HG02588 (cell line): ENCODE measurements around the gene NELFB.
"Not testable (repeated sequence)": the region's sequence is repeated elsewhere in the genome, so short reads cannot be mapped to it uniquely, and the experiment has no call there.

Source experiments
- ATAC-seq: cut with Tn5 transposase; IDR thresholded peaks from one replicate; pipeline ENCODE4 v1.9.1; 2021; ENCODE audit warnings: mild to moderate bottlenecking, moderate library complexity; ENCODE audit not compliant: unreplicated experiment

NELFB gene

DNA sequence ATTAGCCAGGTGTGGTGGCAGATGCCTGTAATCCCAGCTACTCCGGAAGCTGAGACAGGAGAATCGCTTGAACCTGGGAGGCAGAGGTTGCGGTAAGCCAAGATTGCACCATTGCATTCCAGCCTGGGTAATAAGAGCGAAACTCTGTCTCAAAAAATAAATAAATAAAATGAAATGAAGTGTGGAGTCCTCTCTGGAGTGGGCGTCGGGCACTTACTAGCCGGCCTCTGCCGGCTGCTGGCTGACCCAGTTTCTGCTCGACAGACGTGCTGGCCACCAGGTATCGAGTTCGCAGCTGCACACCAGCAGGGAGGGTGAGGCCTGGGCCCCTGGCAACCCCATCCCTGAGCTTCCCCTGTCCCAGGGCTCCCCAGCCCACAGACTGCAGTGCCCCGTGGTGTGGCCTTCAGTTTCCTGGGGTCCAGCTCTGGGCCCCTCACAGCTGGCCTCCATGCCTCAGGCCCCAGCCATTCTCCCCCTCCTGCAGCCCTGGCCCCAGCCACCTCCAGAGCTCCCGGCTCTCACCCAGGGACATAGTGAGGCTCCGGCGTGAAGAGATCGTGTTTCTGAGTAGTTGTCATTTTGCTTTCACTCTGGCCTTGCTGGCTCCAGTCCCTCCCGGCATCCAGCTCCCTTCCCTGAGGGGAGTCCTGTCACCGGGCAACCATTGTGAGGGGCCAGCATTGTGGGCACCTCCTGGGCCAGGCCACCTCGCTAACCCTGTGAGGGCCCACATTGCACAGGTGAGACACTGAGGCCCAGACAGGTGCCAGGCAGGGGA is 7.8 kb upstream of the NELFB start:
- ATAC-seq, result no peak

DNA sequence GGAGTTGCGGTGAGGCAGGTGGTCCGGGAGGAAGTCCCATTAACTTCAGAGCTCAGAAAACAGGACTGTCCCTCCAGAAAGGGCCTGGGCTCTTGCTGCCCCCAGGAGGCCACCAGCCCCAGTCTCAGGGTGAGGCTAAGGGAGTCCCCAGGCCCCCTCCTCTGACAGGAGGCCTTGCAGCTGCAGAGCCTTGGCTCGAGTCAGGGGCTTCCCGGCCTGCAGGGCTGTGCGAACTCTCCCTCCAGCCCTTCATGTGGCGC is 7.3 kb upstream of the NELFB start:
- no peak for ATAC-seq

DNA sequence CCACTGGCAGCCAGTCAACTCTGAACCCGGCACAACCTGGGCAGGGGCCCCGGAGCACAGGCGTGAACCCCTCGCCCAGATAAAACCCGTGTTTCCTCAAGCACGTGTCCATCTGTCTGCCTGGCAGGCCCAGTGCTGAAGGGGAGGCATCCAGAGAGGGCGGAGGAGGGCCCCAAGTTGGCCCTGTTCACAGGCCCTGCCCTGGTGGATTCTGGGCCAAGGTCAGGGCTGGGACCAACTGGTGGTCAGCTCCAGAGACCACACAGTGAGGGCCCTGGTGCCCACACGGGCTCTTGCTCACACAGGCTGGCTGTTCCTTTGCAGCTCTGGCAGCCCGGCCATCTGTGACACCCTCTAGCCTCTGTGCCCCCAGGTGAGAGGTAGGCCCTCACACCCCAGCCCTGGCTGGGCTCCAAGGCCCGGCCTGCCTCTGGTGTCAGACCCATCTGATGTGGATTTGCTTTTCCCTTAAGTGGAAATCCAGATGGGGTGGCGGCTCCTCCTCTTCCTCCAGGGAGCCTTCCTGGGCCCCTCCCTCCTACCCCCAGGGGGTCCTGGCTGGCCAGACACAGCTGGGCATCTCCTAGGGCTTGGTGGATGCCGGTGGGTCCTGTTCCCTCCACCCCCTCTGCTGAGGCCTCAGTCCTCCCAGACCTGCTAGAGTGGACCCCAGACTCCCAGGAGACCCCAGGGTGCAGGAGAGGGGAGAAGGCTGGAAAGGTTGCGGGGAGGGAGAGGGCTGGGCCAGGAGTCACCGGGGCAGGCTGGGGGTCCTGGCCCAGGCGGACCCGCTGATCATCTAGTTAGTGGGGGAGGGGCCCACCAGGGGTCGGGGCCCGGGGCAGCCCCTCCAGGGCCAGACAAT is 4.6 kb upstream of the NELFB start:
- no peak for ATAC-seq

DNA sequence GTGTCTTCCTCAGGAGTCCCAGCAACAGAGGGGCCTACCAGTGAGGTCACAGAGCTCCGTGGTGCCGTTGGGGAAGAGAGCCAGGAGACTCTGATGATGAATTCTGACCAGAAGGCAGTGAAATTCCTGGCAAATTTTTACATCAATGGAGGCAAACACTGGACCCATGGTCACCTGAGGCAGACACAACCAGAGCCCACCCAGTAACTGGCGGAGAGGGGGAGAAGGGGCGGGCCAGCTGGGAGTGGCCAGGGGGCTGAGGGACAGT is 4.0 kb upstream of the NELFB start, which contains the start of gene STPG3:
Gene STPG3, plus strand, starts transcription at position 93 of the 268 bp plus-strand sequence. Its CDS starts 1 bp downstream, at position 94.
- ATAC-seq, result no peak

DNA sequence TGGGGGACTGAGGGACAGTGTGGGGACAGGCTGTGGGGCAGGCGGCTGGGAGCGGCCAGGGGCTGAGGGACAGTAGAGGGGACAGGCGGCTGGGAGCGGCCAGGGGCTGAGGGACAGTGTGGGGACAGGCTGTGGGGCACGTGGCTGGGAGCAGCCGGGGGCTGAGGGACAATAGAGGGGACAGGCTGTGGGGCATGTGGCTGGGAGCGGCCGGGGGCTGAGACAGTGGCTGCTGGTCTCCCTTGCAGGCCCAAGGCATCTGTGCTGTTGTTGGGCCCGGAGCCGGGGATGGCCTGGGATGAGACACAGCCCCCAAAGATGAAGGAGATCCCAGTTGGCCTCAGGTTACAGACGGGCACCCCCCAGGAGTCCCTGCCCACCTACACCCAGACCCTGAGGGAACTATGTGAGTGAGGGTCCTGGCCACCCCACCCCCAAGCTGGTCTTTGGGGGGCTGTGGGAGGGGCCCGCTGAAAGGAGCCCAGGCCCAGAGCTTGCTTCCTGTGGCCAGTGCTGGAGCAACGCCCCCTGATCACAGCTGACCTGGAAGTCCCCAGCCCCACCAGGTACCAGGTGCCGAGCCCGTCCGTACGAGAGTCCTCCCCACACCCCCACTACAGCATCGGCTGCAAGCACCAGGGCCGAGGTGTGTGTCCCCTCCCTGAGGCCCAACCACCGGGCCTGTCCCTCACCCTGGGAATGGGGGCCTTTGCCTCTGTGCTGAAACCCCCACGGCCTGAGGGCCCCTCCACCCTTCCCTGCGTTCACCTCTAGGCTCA is 3.4 kb upstream of the NELFB start:
- no peak for ATAC-seq

DNA sequence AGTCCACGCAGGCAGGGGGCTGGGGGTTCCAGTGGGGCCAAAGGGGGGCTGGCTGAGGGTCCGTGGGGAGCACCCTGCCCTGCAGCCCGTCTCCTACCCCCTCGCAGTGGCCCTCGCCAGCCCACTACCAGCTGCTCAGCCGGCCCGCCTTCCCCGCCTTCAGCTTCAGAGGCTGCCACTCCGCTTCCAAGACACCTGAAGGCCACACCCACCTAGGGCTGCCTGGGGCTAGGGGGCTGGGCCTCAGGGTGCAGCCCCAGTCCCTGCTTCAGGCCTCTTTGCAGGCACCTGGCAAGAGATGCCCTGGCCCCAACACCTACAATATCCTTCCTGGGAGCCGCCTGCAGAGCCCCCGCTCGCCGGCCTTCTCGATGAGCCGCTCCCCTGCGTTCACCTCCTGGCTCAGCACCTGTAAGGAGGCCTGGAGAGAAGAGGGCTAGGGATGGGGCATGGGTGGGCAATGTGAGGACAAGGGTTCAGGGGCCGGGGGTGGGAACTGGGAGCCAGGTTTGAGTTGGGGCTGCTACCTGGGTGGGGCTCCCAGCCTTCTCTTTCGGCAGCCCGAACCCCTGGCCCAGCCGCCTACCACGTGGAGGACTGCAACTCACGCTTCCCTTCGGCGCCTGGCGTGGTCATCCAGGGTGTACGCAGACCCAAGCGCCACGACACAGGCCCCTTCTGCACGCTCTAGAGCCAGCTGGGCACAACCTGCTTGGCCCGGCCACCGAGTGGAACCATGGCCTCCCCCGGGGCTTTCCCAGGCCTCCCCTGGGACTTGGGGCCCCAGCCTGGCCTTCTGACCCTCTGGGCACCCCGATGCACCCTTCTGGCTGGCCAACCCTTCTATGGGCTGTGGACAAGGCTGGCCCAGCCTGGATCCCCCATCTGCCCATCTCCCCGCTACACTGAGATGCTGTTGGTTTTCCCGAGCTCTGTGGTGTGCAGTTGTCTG is 2.3 kb upstream of the NELFB start:
- no peak for ATAC-seq

DNA sequence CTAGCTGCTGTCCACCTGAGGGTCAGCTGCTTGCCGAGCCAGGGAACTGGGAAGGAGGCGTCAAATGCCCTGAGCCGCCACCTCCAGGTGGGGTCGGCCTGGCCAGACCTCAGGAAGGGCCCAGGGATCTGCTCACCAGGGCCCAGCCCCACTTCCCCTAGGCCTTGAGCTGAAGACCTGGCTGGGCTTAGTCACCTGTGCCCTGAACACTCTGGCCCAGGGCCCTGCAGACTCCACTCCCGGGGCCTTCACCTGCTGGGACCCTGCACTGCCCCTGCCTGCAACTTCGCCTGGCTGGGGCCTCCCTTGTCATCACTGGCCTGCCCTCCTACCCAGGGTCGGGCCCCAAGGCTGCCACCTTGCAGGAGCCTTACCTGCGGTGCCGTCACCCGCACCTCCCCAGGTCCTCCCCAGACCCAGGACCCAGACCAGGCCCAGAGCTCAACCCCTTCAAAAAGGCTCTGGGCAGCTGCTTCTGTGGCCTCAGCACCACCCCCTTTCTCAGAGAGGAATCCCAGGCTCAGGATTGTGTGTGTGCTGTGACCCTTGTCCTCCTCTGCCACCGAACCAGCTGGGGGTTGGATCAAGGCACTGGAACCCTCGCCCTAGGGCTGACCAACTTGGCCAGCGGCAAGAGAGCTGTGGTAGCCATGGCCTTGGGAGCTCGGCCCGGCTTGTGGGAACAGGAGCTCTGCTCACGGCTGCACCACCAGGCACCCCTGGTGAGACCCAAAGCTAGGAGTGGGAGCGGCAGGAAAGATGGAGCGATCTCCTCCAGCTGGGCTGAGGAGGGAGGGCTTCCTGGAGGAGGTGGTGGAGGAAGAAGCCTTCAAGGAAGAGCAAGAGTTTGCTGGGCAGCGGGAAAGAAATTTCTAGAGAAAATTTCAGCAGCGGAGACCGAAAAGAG is 1.2 kb upstream of the NELFB start:
- no peak for ATAC-seq

DNA sequence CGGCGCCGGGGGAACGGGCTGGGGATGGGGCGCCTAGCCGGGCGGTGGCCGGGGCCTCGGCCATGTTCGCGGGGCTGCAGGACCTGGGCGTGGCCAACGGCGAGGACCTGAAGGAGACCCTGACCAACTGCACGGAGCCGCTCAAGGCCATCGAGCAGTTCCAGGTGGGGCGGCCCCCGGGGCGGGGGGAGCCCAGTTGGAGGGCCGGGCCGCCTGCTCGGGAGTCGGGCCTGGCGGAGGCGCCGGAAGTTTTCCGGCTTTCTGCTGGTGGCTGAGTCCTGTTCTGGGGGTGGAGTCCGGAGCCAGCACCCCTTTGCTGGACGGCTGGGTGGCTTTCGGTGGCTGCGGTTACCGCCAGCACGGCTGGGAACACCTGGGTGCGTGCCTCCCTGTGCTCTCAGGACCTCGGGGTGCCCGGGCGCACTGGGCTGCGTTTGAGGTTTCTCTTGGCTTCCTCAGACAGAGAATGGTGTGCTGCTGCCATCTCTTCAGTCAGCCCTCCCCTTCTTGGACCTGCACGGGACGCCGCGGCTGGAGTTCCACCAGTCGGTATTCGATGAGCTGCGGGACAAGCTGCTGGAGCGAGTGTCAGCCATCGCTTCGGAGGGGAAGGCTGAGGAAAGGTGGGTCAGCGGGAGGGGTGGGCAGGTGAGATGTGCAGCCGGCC is 454 bp downstream of the NELFB start:
- ATAC-seq, result peak; percentile 24

DNA sequence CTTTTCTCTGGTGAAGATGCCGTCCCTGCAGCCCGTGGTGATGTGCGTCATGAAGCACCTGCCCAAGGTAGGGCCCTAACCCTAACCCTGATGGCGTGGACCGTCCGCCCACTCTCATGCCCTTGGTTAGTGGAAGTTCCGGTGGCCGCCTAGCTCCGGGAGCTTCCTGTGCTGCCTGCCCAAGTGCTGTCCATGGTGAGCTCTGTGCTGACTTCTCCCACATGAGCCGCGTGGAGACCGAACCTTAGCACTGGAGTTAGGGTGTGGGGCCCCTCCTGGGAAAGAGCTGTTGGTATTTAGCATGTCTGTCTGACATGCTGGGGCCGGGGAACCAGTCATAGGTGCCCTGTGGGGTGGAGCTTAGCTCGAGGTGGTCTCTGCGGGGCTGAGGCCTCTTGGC is 1.2 kb downstream of the NELFB start:
- no peak for ATAC-seq

DNA sequence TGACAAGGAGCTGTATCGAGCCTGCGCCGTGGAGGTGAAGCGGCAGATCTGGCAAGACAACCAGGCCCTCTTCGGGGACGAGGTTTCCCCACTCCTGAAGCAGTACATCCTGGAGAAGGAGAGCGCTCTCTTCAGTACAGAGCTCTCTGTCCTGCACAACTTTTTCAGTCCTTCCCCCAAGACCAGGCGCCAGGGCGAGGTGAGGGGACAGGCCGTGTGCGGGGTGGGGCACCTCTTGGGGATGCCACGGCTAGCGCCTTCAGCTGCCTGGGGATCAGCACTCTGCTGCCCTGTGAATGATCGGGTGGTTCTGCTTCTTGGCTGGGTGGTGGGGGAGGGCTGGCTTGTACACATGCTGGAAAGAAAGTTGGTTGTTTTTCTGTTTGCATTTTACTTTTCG is 1.7 kb downstream of the NELFB start:
- no peak for ATAC-seq

DNA sequence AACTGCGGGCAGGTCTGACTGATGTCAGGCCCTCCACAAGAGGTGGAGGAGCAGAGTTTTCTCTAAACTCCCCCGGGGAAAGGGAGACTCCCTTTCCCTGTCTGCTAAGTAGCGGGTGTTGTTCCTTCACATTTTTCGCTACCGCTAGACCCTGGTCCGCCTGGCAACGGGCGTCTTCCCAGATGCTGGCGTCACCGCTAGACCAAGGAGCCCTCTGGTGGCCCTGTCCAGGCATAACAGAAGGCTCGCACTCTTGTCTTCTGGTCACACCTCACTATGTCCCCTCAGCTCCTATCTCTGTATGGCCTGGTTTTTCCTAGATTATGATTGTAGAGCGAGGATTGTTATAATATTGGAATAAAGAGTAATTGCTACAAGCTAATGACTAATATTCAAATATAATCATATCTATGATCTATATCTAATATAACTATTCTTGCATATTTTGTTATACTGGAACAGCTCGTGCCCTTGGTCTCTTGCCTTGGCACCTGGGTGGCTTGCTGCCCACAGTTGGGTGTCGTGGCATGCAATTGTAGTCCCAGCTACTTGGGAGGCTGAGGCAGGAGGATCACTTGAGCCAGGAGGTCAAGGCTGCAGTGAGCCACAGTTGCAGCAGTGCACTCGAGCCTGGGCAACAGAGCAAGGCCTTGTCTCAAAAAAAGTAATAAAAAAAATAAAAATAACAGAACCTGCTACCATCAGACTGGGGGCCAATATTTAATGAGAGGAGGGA is 7.2 kb downstream of the NELFB start:
- not testable (repeated sequence) for ATAC-seq

DNA sequence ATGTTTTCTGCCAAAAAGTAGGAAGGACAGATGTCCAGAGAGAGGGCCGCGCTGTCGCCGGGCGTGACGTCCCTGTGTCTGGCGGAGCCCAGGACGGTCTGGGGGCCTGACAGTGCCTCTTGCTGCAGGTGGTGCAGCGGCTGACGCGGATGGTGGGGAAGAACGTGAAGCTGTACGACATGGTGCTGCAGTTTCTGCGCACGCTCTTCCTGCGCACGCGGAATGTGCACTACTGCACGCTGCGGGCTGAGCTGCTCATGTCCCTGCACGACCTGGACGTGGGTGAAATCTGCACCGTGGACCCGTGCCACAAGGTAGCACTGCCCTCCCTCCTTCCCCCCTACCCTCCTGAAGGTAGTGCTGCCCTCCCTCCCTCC is 7.8 kb downstream of the NELFB start:
- ATAC-seq, result no peak

DNA sequence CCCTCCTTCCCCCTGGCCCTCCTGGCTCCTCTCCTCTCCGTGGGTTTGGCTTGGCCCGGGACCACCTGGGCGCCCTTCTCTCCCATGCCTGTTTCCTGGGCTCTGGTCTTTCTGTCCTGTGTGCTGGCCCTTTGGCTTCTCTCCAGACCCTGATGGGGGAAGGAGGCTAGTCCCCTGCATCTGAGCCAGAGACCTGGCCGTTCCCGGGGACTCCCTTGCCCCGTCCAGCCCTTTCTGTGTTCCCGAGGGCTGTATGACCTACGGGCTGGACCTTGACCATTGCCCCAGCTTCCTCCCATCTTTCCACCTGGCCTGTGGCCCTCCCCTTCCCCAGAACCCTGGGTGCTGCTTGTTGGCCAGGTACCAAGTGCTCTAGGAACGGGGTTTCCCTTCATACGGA is 8.4 kb downstream of the NELFB start:
- no peak for ATAC-seq

DNA sequence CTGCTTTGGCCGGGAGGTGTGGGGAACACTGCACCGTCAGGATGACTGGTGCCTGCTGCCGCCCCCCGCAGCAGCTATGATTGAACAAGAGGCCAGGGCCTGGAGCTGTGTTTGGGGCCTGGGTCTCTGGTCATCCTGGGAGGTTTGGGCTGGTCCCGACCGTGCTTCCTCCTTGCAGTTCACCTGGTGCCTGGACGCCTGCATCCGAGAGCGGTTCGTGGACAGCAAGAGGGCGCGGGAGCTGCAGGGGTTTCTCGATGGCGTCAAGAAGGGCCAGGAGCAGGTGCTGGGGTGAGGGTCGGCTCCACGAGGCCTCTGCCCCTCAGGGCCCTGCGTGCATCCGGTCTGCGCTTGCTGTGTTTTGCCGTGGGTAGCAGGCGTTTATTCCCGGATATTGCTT is 8.9 kb downstream of the NELFB start:
- no peak for ATAC-seq

DNA sequence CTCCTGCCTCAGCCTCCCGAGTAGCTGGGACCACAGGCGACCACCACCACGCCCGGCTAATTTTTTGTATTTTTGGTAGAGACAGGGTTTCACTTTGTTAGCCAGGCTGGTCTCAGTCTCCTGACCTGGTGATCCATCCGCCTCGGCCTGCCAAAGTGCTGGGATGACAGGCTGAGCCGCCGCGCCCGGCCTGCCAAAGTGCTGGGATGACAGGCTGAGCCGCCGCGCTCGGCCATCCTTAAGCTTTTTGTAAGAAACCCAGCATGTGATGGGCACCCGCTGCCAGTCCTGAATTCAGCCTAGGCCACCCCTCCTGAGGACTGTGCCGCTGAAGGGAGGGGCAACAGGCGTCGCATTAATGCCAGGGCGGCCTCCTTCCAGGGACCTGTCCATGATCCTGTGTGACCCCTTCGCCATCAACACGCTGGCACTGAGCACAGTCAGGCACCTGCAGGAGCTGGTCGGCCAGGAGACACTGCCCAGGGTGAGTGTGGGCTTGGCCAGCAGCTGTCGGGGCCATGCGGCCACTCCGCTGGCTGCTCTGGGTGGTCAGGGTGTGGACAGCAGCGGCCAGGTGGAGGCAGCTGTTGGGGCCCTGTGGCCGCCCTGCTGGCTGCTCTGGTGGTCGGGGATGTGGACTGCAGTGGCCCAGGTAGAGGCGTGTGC is 10.5 kb downstream of the NELFB start:
- no peak for ATAC-seq

DNA sequence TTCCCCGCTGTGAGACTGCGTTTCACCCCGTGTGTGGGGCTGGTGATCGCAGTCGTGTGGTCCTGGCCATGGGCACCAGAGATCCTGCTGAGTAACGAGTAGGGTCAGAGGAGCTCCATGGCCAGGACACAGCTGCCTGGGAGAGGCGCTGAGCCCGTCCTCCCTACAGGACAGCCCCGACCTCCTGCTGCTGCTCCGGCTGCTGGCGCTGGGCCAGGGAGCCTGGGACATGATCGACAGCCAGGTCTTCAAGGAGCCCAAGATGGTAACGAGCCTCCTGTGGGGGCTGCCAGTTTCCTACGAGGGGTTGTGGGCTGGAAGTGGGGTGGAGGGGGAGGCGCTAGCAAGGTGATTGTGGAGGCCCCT is 11.0 kb downstream of the NELFB start:
- ATAC-seq, result no peak

DNA sequence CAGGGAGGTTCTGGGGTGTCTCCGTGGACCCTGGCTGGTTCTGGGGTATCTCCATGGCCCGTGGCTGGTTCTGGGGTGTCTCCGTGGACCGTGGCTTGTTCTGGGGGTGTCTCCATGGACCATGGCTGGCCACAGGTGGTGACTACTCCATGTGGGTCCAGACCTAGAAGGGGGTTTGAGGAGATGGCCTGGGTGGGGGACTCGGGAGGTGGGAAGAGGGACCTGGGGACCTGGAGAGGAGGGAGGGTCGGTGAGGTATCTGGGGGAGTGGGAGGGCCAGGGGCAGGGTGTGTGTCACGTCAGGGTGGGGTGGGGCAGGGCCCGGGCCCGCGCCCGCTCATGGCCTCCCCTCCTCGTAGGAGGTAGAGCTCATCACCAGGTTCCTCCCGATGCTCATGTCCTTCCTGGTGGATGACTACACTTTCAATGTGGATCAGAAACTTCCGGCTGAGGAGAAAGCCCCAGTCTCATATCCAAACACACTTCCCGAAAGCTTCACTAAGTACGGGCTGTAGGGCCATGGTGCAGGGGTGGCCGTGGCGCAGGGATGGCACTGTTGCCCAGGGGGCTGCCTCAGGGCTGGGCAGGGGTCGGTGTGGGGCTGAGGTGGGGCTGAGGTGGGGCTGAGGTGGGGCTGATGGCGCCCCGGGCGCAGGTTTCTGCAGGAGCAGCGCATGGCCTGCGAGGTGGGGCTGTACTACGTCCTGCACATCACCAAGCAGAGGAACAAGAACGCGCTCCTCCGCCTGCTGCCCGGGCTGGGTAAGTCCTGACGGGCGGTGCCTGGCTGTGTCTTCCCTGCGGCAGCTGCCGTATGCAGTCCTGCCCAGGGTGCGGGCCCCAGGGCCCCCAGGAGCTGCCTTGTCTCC is 11.7 kb downstream of the NELFB start:
- ATAC-seq, result no peak
